GM10266 (cell line): ENCODE measurements around the gene SNAP91.

Experiments
- DNase-seq: peaks from one replicate; pipeline ENCODE4 v3.0.0; 2012; ENCODE audit errors: extremely low spot score
- TF ChIP-seq, protein P1 (sequence below): IDR thresholded peaks from 2 replicates; pipeline ENCODE4 v1.5.1; 2012; ENCODE audit warnings: mild to moderate bottlenecking, low read depth; ENCODE audit not compliant: control insufficient read depth, insufficient read depth; ENCODE audit errors: missing control alignments

SNAP91 gene

GRCh38 chr6:83546636-83547035 lies 162.3 kb downstream of the SNAP91 start:
- DNase-seq: no peak

GRCh38 chr6:83539678-83540077 lies 169.2 kb downstream of the SNAP91 start:
- TF ChIP-seq, protein P1, sequence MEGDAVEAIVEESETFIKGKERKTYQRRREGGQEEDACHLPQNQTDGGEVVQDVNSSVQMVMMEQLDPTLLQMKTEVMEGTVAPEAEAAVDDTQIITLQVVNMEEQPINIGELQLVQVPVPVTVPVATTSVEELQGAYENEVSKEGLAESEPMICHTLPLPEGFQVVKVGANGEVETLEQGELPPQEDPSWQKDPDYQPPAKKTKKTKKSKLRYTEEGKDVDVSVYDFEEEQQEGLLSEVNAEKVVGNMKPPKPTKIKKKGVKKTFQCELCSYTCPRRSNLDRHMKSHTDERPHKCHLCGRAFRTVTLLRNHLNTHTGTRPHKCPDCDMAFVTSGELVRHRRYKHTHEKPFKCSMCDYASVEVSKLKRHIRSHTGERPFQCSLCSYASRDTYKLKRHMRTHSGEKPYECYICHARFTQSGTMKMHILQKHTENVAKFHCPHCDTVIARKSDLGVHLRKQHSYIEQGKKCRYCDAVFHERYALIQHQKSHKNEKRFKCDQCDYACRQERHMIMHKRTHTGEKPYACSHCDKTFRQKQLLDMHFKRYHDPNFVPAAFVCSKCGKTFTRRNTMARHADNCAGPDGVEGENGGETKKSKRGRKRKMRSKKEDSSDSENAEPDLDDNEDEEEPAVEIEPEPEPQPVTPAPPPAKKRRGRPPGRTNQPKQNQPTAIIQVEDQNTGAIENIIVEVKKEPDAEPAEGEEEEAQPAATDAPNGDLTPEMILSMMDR: no peak
- no peak for DNase-seq

More at GRCh38 chr6:83546636-83547035, 162.3 kb downstream of the SNAP91 start:
- TF ChIP-seq, protein P1: no peak

DNA sequence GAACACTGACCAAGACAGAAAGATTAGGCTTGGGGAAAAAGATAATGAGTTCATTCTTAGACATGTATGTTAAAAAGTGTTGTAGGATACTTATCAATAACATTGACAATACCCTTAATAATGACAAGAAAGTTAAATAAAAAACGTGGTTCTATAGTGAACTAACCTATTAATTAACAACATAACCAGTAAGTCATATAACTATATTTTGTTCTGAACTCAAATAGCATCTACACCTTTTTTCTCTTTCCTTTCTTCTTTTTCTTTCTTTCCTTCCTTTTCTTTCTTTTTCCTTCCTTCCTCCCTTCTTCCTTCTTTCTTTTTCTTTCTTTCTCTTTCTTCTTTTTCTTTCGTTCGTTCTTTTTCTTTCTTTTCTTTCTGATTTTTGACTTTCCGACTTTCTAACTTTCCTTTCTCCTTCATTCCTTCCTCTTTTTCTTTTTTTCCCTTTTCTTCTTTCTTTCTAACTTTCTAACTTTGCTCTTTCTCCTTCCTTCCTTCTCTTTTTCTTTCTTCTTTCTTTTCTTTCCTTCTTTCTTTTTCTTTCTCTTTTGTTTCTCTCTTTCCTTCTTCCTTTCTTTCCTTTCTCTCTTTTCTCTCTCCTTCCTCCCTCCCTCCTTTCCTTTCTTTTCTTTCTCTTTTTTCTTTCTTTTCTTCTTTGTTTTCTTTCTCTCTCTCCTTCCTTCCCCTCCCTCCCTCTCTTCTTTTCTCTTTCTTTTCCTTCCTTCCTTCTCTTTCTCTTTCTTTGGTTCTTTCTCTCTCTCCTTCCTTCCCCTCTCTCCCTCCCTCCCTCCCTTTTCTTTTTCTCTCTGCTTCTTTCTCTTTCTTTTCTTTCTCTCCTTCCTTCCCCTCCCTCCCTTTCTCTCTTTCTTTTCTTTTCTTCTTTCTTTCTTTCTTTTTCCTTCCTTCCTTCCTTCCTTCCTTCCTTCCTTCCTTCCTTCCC lies 172.0 kb downstream of the SNAP91 start:
- TF ChIP-seq, protein P1: no peak
- DNase-seq: no peak

GRCh38 chr6:83536034-83536646 lies 172.8 kb downstream of the SNAP91 start:
- peak; percentile 27 for DNase-seq
- TF ChIP-seq, protein P1: peak; percentile 81

GRCh38 chr6:83518816-83519480 lies 190.0 kb downstream of the SNAP91 start:
- TF ChIP-seq, protein P1: peak; percentile 9
- DNase-seq: no peak

GRCh38 chr6:83517500-83517899 lies 191.4 kb downstream of the SNAP91 start:
- TF ChIP-seq, protein P1: no peak
- no peak for DNase-seq
